Measurements from ENCODE around the gene S100A14.
"Not testable (repeated sequence)": the region's sequence is repeated elsewhere in the genome, so short reads cannot be mapped to it uniquely, and the experiment has no call there.

The S100A14 gene

DNA sequence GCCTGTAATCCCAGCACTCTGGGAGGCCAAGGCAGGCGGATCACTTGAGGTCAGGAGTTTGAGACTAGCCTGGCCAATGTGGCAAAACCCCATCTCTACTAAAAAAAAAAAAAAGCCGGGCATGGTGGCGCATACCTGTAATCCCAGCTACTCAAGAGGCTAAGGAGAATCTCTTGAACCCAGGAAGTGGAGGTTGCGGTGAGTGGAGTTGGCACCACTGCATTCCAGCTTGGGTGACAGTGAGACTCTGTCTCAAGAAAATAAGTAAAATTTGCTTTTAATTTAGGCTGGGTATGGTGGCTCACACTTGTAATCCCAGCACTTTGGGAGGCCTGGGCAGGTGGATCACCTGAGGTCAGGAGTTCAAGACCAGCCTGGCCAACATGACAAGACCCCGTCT lies 24.1 kb upstream of the S100A14 start:
- not testable (repeated sequence) for H3K4me3 ChIP-seq (ENCODE audit: low read depth, low read length)

DNA sequence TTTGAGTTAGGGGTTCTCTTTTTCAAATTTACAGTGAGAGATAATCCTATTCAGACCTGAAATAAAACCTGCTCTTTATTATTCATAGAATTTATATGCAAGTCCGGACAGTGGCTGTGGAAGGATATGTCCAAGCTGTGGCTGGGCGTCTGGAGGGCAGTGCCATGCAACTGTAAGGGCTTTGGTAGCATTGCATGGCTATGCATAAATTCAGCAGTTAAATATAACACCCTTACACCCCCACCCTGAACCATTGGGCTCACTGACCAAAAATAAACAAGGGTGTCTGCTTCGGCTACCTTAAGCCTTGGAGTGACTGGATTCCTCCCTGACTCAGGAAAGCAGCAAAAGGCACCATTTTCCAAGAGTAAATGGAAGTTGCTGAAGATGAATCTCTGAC lies 23.2 kb upstream of the S100A14 start:
- H3K4me3 ChIP-seq (ENCODE audit: low read depth, low read length), result no peak overlapping the region

DNA sequence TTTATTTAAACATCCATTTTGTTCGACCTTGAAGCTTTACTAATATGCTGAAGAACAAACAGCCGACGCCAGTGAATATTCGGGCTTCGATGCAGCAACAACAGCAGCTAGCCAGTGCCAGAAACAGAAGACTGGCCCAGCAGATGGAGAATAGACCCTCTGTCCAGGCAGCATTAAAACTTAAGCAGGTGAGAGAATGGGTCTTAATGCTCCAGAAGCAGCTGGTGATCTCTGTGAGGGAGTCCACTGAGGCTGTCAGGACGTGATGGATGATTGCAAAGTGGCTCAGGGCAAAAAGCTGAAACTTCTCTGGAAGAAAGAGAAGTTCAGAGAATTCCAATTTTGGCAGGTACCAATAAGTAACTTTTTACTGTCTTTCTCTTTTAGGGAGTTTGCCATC lies 22.1 kb upstream of the S100A14 start:
- no peak overlapping the region for H3K4me3 ChIP-seq (ENCODE audit: low read depth, low read length)

GRCh38 chr1:153636312-153636711 lies 20.2 kb upstream of the S100A14 start:
- H3K4me3 ChIP-seq (ENCODE audit: low read depth, low read length), result no peak overlapping the region

DNA sequence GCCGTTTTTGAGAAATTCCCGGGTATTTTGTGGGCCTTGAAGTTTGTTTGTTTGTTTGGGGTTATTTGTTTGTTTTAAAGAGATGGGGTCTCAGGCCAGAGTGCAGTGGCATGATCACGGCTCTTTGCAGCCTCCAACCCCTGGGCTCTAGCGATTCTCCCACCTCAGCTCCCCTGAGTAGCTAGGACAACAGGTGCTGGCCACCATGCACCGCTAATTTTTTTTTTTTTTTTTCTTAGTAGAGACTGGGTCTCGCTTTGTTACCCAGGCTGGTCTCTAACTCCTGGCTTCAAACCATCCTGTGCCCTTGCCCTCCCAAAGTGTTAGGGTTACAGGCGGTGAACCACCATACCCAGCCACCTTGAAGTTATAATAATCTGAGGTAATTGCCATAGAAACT lies 19.7 kb upstream of the S100A14 start:
- H3K4me3 ChIP-seq (ENCODE audit: low read depth, low read length), result no peak overlapping the region

GRCh38 chr1:153633754-153634665 lies 17.9 kb upstream of the S100A14 start, which contains the start of gene CHTOP:
TSS of gene CHTOP (plus strand) at chr1:153634066. CDS start at chr1:153636589, 2,523 bp downstream.
- H3K4me3 ChIP-seq (ENCODE audit: low read depth, low read length), result peak within 1 kb of the TSS; percentile 100

DNA sequence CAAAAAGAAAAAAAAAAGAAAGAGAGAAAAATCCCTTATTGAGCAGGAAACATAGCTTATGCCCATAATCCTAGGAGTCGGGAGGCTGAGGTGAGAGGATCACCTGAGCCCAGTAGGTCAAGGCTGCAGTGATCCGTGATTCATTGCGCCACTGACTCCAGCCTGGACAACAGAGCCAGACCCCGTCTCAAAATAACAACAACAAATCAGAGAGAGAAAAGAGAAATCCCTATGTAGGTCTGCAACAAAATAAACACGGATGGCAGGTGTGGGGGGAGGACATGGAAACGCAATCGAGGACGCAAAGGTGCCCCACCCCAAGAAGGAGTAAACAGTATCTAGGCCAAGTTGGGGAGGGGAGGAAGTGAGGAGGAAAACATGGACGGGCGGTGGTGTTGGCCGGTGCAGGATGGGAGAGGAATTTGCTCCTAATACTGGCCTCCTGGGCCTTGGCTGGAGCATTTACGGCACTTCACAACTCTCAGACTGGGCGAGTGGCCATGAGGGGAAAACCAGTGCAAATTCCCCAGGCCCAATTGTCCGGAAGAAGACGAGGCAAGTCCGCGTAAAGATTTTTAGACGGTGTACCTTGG lies 17.1 kb upstream of the S100A14 start:
- peak overlapping the region; percentile 100 for H3K4me3 ChIP-seq (ENCODE audit: low read depth, low read length)

DNA sequence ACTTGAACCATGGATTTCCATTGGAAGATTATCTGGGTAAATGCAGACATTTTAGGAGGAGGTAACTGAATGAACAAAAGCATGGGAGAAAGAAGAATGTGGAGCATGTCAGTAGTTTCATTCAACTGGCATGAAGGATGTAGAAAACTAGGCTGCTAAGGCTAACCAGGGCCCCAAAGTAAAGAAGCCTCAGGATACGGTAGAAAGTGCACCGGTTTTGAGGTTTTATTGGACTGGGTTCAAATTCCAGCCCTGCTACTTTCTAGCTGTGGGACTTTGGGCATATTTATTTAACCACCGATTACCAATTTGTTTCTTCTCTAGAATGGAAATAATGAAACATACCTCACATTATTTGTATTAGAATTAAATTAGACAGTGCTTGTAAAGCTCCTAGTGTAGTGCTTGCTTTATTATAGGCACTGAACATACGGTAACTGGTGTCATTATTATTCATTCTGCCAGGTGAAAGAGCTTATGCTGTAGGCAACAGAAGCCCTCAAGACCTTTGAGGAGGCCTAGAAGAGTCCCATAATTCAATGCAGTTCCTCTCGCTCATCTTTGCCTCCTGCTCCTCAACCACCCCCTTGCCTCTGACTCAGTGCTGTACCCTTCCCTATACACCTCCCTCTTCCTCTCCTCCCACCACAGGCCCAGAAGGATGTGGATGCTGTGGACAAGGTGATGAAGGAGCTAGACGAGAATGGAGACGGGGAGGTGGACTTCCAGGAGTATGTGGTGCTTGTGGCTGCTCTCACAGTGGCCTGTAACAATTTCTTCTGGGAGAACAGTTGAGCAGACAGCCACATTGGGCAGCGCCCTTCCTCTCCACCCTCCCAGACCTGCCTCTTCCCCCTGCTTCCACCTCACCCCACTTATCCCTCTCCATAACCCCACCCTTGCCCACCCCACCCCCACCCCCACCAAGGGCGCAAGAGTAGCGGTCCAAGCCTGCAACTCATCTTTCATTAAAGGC lies 15.2 kb upstream of the S100A14 start:
- H3K4me3 ChIP-seq (ENCODE audit: low read depth, low read length), result no peak overlapping the region

DNA sequence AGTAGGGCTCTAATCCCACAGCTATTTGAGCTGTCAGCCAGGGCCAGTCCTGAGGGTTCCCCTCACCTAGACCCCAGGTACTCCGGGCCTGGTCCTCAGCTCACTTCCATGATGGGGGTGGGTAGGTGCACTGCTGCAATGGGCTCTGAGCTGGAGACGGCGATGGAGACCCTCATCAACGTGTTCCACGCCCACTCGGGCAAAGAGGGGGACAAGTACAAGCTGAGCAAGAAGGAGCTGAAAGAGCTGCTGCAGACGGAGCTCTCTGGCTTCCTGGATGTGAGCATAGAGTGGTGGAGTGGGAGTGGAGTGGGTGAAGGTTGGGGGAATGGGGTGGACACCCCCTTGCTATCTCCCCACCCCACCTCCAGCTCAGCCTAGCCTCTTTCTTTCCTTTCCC lies 14.3 kb upstream of the S100A14 start:
- H3K4me3 ChIP-seq (ENCODE audit: low read depth, low read length), result no peak overlapping the region

- H3K4me3 ChIP-seq (ENCODE audit: low read depth, low read length), result no peak overlapping the region
Observed at GRCh38 chr1:153629971-153630370, 13.8 kb upstream of the S100A14 start.

- H3K4me3 ChIP-seq (ENCODE audit: low read depth, low read length), result no peak overlapping the region
Observed at GRCh38 chr1:153629343-153629665, 13.2 kb upstream of the S100A14 start.

GRCh38 chr1:153628638-153629342 lies 12.7 kb upstream of the S100A14 start:
- H3K4me3 ChIP-seq (ENCODE audit: low read depth, low read length), result no peak overlapping the region

- peak within 1 kb of the TSS; percentile 42 for H3K4me3 ChIP-seq (ENCODE audit: low read depth, low read length)
Observed at GRCh38 chr1:153627715-153628626, 11.8 kb upstream of the S100A14 start, which contains the start of gene S100A1. TSS of gene S100A1 (plus strand) at chr1:153628434. CDS start at chr1:153630522, 2,088 bp downstream.

DNA sequence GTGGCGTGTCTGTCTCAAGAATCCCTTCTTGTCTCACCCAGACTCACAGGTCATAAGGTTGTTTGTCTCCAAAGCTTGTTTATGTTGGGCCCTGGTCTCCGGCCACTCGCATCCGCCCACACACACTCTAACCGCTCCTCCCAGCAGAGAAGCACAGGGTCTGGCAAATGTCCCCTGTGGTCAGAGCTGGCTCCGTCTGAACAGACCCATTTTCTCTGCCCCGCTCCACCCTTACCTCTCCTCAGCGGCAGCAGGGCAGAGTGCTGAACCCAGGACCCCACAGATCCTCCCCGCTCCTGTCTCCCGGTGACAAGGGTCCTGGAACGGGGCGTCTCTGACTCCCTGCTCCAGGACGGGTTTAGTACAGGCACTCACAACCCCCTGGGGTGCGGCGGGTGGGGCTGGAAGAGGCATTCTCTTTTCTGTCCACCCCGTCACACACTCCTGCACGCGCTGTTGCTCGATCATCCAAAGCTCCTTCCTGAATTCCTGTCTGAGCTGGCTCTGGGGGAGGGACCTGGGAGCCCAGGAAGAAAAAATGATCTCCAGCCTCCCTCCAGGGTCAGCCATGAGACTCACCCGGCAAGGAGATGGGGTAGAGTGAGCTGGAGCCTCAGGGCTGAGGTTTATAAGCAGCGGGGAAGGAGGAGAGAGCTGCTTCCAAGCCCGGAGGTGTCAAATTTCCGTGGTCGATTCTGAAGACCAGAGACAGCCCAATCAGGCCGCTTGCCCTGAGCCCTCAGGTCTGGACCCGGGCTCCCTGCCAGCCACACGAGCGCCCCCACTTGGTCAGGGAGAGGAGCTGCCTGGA lies 11.0 kb upstream of the S100A14 start, which contains the start of gene S100A13:
Gene S100A13 (minus strand): TSS at position 602 of the 811 bp plus-strand sequence. CDS start 1,033 bp downstream, outside the sequence.
- H3K4me3 ChIP-seq (ENCODE audit: low read depth, low read length), result peak within 1 kb of the TSS; percentile 42

DNA sequence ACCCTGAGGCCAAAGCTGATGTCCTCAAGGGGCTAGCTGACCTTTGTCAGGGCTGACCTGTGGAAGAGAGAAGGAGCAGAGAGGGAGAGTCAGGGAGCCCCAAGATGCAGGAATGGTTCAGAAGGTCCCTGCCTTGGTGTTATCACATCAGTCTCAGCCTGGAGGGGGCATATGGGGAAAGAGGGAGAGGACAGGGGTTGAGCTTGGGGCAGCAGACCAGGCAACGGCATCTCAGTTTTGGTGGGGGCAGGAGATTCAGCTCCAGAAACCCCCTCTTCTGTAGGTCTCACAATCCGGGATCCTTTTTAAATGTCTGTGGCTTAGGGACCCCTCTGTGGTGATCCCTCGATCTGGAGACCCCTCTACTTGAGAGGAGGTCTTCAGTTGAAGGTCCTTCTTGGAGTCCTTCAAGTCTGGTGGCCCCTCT lies 10.4 kb upstream of the S100A14 start:
- peak overlapping the region; percentile 42 for H3K4me3 ChIP-seq (ENCODE audit: low read depth, low read length)

DNA sequence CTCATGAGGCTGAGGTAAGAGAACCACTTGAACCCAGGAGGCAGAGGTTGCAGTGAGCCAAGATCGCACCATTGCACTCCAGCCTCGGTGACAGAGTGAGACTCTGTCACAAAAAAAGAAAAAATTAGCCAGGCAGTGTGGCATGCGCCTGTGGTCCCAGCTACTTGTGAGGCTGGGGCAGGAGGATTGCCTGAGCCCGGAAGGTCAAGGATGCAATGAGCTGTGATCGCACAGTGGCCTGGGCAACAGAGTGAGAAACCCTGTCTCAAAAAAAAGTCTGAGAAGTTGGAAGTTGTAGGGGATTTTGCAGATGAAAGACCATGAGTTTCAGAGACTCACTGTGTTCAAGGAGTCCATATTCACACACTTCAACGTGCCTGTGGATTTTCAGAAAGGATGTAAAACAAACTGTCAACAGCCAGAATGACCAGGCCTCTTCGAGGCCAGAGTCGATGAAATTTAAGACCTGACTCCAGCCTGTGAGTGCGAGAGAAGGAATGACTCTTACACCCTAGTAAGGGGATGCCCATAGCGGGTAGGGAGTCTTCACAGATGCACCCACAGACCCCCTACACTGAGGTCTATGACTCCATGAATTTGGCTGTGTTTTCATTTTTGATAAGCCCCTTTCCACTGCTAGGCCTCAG lies 9.0 kb upstream of the S100A14 start:
- H3K4me3 ChIP-seq (ENCODE audit: low read depth, low read length), result no peak overlapping the region

- H3K4me3 ChIP-seq (ENCODE audit: low read depth, low read length), result no peak overlapping the region
Observed at GRCh38 chr1:153623101-153623500, 7.0 kb upstream of the S100A14 start.

GRCh38 chr1:153619171-153619570 lies 3.0 kb upstream of the S100A14 start:
- no peak overlapping the region for H3K4me3 ChIP-seq (ENCODE audit: low read depth, low read length)

Measured in iPS-11a (cell line).